Measurements from ENCODE around the gene SLC2A2. TPM values are rescaled to one million over a fixed set of nuclear protein-coding genes. Genes with fewer than 3 reads are reported as not detected.
A peak's percentile ranks its signal among the peaks of the same experiment; 100 is the strongest.

SLC2A2 gene
- total and polyA plus RNA-seq, 2 donors (not counting 1 experiment from before 2014, with no cell fraction given): not detected

DNA sequence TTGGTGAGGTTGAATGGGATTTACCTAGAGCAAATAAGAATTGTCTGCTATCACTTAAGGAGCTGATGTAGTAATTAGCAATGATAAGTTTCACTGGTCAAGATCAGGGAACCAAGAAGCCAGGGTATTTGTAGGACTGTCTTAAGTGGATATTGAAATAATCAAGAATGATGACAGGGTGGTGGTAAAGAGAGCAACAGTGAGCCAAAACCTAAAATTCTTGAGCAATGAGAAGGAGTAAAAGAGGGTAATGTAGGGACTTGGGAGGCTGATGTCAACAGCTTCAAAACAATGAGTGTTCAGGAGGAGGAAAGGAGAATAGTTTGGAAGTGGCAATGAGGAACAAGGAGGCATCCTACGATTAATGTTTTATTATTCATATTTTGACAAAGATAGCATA is 31.5 kb upstream of the SLC2A2 start:
- Histone ChIP-seq H3K4me3 (replicated peaks in 1 of 4; ENCODE audit: control extremely low read depth in 1 of 4, insufficient read depth in 1 of 4, low read depth in 3 of 4, low read length in 4 of 4) (no peak overlapping the region), H3K9ac (ENCODE audit: insufficient read depth, low read length) (no peak overlapping the region), H4K20me1 (ENCODE audit: control insufficient read depth, extremely low read depth, insufficient read depth, low read length) (no peaks in the 10 kb centered on the region), H3K79me2 (ENCODE audit: control insufficient read depth, insufficient read depth, low read length) (no peaks in the 10 kb centered on the region), H3K4me1 (ENCODE audit: control insufficient read depth, extremely low read depth, insufficient read depth, low read length) (peaks cover 8% of the 10 kb centered on the region), H3K36me3 (ENCODE audit: control insufficient read depth, insufficient read depth, low read length) (no peaks in the 10 kb centered on the region), H2AFZ (ENCODE audit: low read length) (no peak overlapping the region), H3K9me3 (ENCODE audit: control insufficient read depth, insufficient read depth, low read depth, low read length) (no peaks in the 10 kb centered on the region), H3K4me2 (ENCODE audit: extremely low read depth, insufficient read depth, low read length) (no peak overlapping the region), H3K27me3 (ENCODE audit: control insufficient read depth, insufficient read depth, low read length) (no peaks in the 10 kb centered on the region), H3K27ac (ENCODE audit: insufficient read depth, low read length) (no peak overlapping the region)
- DNase-seq (ENCODE audit: low read depth in 2 of 2): peak; percentile 51 to 86
- TF ChIP-seq EZH2 (IDR thresholded peaks at IDR 0.05; ENCODE audit: low read length, missing control alignments): no peak
- TF ChIP-seq, protein P1, sequence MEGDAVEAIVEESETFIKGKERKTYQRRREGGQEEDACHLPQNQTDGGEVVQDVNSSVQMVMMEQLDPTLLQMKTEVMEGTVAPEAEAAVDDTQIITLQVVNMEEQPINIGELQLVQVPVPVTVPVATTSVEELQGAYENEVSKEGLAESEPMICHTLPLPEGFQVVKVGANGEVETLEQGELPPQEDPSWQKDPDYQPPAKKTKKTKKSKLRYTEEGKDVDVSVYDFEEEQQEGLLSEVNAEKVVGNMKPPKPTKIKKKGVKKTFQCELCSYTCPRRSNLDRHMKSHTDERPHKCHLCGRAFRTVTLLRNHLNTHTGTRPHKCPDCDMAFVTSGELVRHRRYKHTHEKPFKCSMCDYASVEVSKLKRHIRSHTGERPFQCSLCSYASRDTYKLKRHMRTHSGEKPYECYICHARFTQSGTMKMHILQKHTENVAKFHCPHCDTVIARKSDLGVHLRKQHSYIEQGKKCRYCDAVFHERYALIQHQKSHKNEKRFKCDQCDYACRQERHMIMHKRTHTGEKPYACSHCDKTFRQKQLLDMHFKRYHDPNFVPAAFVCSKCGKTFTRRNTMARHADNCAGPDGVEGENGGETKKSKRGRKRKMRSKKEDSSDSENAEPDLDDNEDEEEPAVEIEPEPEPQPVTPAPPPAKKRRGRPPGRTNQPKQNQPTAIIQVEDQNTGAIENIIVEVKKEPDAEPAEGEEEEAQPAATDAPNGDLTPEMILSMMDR (conservative IDR thresholded peaks at IDR 0.05 in 1 of 2, IDR thresholded peaks at IDR 0.05 in 1 of 2; ENCODE audit: low read depth in 1 of 2, low read length in 2 of 2): no peak

DNA sequence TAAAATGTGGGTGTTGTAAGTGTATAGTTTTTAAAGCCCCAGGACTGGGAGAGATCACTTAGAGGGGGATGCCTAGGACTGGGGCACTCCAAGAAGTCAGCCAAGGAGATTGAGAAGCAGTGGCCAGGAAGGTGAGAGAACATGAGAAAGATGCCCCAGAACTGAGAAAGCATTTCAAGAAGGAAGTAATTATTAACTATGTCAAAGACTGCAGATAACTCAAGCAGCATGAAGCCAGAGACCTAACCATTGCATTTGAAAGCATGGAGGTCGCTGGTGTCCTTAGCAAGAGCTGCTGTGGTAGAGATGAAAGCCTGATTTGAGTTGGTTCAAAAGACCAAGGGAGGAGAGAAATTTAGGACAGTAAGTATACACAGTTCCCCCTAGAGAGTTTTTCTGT is 30.6 kb upstream of the SLC2A2 start:
- H3K9ac ChIP-seq (ENCODE audit: insufficient read depth, low read length): no peak overlapping the region
- TF ChIP-seq, protein P1 (conservative IDR thresholded peaks at IDR 0.05 in 1 of 2, IDR thresholded peaks at IDR 0.05 in 1 of 2; ENCODE audit: low read depth in 1 of 2, low read length in 2 of 2): no peak
- no peak for TF ChIP-seq EZH2 (IDR thresholded peaks at IDR 0.05; ENCODE audit: low read length, missing control alignments)
- H4K20me1 ChIP-seq (ENCODE audit: control insufficient read depth, extremely low read depth, insufficient read depth, low read length): no peaks in the 10 kb centered on the region
- no peaks in the 10 kb centered on the region for H3K79me2 ChIP-seq (ENCODE audit: control insufficient read depth, insufficient read depth, low read length)
- no peak overlapping the region for H3K4me2 ChIP-seq (ENCODE audit: extremely low read depth, insufficient read depth, low read length)
- peaks cover 8% of the 10 kb centered on the region for H3K4me1 ChIP-seq (ENCODE audit: control insufficient read depth, extremely low read depth, insufficient read depth, low read length)
- no peak overlapping the region for H3K27ac ChIP-seq (ENCODE audit: insufficient read depth, low read length)
- H3K4me3 ChIP-seq (replicated peaks in 1 of 4; ENCODE audit: control extremely low read depth in 1 of 4, insufficient read depth in 1 of 4, low read depth in 3 of 4, low read length in 4 of 4): no peak overlapping the region
- H3K36me3 ChIP-seq (ENCODE audit: control insufficient read depth, insufficient read depth, low read length): no peaks in the 10 kb centered on the region
- H3K27me3 ChIP-seq (ENCODE audit: control insufficient read depth, insufficient read depth, low read length): no peaks in the 10 kb centered on the region
- no peak for DNase-seq (ENCODE audit: low read depth in 2 of 2)
- H2AFZ ChIP-seq (ENCODE audit: low read length): no peak overlapping the region
- no peaks in the 10 kb centered on the region for H3K9me3 ChIP-seq (ENCODE audit: control insufficient read depth, insufficient read depth, low read depth, low read length)

DNA sequence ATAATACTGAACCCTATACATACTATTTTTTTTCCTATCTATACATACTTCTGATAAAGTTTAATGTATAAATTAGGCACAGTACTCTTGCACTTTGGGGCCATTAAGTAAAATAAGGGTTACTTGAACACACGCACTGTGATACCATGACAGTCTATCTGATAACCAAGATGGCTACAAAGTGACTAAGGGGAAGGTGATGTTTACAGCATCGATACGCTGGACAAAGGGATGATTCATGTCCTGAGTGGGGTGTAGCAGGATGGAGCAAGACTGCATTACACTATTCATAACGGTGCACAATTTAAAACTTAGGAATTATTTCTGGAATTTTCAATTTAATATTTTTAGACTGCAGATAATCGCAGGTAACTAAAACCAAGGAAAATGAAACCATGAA is 30.0 kb upstream of the SLC2A2 start:
- Histone ChIP-seq H3K27me3 (ENCODE audit: control insufficient read depth, insufficient read depth, low read length) (no peaks in the 10 kb centered on the region), H4K20me1 (ENCODE audit: control insufficient read depth, extremely low read depth, insufficient read depth, low read length) (no peaks in the 10 kb centered on the region), H2AFZ (ENCODE audit: low read length) (no peak overlapping the region), H3K79me2 (ENCODE audit: control insufficient read depth, insufficient read depth, low read length) (no peaks in the 10 kb centered on the region), H3K36me3 (ENCODE audit: control insufficient read depth, insufficient read depth, low read length) (no peaks in the 10 kb centered on the region), H3K4me1 (ENCODE audit: control insufficient read depth, extremely low read depth, insufficient read depth, low read length) (peaks cover 8% of the 10 kb centered on the region), H3K27ac (ENCODE audit: insufficient read depth, low read length) (no peak overlapping the region), H3K9me3 (ENCODE audit: control insufficient read depth, insufficient read depth, low read depth, low read length) (no peaks in the 10 kb centered on the region), H3K4me2 (ENCODE audit: extremely low read depth, insufficient read depth, low read length) (no peak overlapping the region), H3K4me3 (replicated peaks in 1 of 4; ENCODE audit: control extremely low read depth in 1 of 4, insufficient read depth in 1 of 4, low read depth in 3 of 4, low read length in 4 of 4) (no peak overlapping the region), H3K9ac (ENCODE audit: insufficient read depth, low read length) (no peak overlapping the region)
- DNase-seq (ENCODE audit: low read depth in 2 of 2): peak; percentile 23 to 82
- no peak for TF ChIP-seq EZH2 (IDR thresholded peaks at IDR 0.05; ENCODE audit: low read length, missing control alignments)
- TF ChIP-seq, protein P1 (conservative IDR thresholded peaks at IDR 0.05 in 1 of 2, IDR thresholded peaks at IDR 0.05 in 1 of 2; ENCODE audit: low read depth in 1 of 2, low read length in 2 of 2): no peak
